Heart left ventricle (tissue), 16 donors: Measurements from ENCODE around the gene GAB3. TPM values are rescaled to one million over a fixed set of nuclear protein-coding genes. Genes with fewer than 3 reads are reported as not detected.
"Not testable (repeated sequence)": the region's sequence is repeated elsewhere in the genome, so short reads cannot be mapped to it uniquely, and the experiment has no call there.

Experiments
- ATAC-seq, 4 donors: fragments of 200-7000 bp; cut with Tn5 transposase; one replicate each; pipeline ENCODE4 v1.9.1; 2020 to 2022; ENCODE audit warnings: moderate library complexity in 4 of 4, mild to moderate bottlenecking in 3 of 4, moderate number of reproducible peaks in 1 of 4
- DNase-seq, 5 donors: peaks; one replicate each; pipeline ENCODE4 v3.0.0-alpha.2; 2020
- H3K27ac ChIP-seq, 12 donors: fragments of 200-600 bp; sonication (generic) in 4 of 12; one replicate each; pipeline versions ENCODE4 v1.5.0 to v1.8.0; 2016 to 2022; ENCODE audit warnings: mild to moderate bottlenecking in 2 of 12
- H3K27me3 ChIP-seq, 9 donors: fragments of 200-600 bp; sonication (generic) in 2 of 9; one replicate each; pipeline versions ENCODE4 v1.5.1 to v1.8.0; 2016 to 2022; ENCODE audit warnings: mild to moderate bottlenecking in 3 of 9
- H3K36me3 ChIP-seq, 9 donors: fragments of 200-600 bp; sonication (generic) in 2 of 9; one replicate each; pipeline versions ENCODE4 v1.5.0 to v1.8.0; 2018 to 2022; ENCODE audit warnings: mild to moderate bottlenecking in 2 of 9
- H3K4me1 ChIP-seq, 12 donors: fragments of 200-600 bp; sonication (generic) in 4 of 12; one replicate each; pipeline versions ENCODE4 v1.5.0 to v1.8.0; 2016 to 2022; ENCODE audit warnings: mild to moderate bottlenecking in 3 of 12
- H3K4me3 ChIP-seq, 12 donors: fragments of 200-600 bp; sonication (generic) in 4 of 12; one replicate each; pipeline versions ENCODE4 v1.5.0 to v1.8.0; 2017 to 2022; ENCODE audit warnings: mild to moderate bottlenecking in 9 of 12, moderate library complexity in 4 of 12
- H3K9me3 ChIP-seq, 12 donors: fragments of 200-600 bp; sonication (generic) in 4 of 12; one replicate each; pipeline versions ENCODE4 v1.5.0 to v1.8.0; 2016 to 2022; ENCODE audit warnings: mild to moderate bottlenecking in 1 of 12
- CTCF ChIP-seq, 12 donors: fragments of 200-600 bp; sonication (generic) in 4 of 12; IDR thresholded peaks; one replicate each; pipeline versions ENCODE4 v1.5.0 to v1.8.0; 2018 to 2022; ENCODE audit warnings: antibody characterized with exemption in 12 of 12, mild to moderate bottlenecking in 5 of 12
- POLR2A ChIP-seq, 2 donors: fragments of 450-650 bp; IDR thresholded peaks; one replicate each; pipeline ENCODE4 v1.6.1; 2017; ENCODE audit warnings: antibody characterized with exemption in 2 of 2, mild to moderate bottlenecking in 2 of 2, moderate library complexity in 2 of 2
- WGBS, 4 donors: extraction: QIAGEN DNeasy Blood & Tissue Kit in 2 of 4; methylation state at CpG; one replicate each; pipeline versions ENCODE4 v1.1.5 to v1.1.7; 2013 to 2018; 5-methylcytosine and 5-hydroxymethylcytosine counted together
- intact Hi-C, 10 donors: fragments of 100-400 bp; cut with DNase I; formaldehyde crosslinking; loops; one replicate each; pipeline versions ENCODE4 v1.11.1 to v1.14.2; 2022
- polyA plus RNA-seq, 2 donors: library from polyadenylated mRNA; stranded (reverse); fragments of 200-250 nt; gene quantifications; one replicate each; pipeline ENCODE4 v1.2.3, GENCODE V29; 2013
- total RNA-seq, 9 donors: library from RNA; depleted of rRNA in 2 of 9; stranded (reverse); fragments of >200 nt in 2 of 9; fragmentation: NEBNext Ultra II Directional in 3 of 9; extraction: Animal tissue kit (Norgen Biotek cat#: 25700) in 3 of 9; gene quantifications; one replicate each; pipeline versions ENCODE4 v1.1.0 to v1.2.4, GENCODE V29; 2016 to 2023
- donor health status: ischemic (EF 13 %, LVEDD 7.1; RV severe dilation, severe dysfunction).
- donor health status: healthy with polysubstance abuse.
- donor health status: DM: no; HTN: yes; CAD: no.
- donor health status: DM: no; HTN: no; CAD: no.
- donor health status: ischemic (EF 25% LVEDD 6.9; RV normal size, moderate dysfunction).
- donor health status: ischemic (EF 25% LVEDD 5.7; RV mildly dilated, moderate dysfunction).
- donor health status: healthy.
- donor health status: DM: yes; HTN: yes; CAD: no.
- donor health status: ischemic (EF 35%, LVEDD 5.7; RV mildly dilated, moderate dysfunction).
- donor health status: nonischemic (EF 11% LVEDD 7.7; RV severe dilation, severe dysfunction).
- donor health status: DM: yes; HTN: yes; CAD: no.
- donor health status: PGD.
- donor health status: ischemic (EF 29% LVEDD 5.4; RV normal size, mild dysfunction).
- donor health status: nonischemic (EF 23%, LVEDD 6.1; RV moderate dilation, normal function).

The GAB3 gene
- total and polyA plus RNA-seq, 11 donors, result 7.2 to 29.0 (median 18.4) TPM

DNA sequence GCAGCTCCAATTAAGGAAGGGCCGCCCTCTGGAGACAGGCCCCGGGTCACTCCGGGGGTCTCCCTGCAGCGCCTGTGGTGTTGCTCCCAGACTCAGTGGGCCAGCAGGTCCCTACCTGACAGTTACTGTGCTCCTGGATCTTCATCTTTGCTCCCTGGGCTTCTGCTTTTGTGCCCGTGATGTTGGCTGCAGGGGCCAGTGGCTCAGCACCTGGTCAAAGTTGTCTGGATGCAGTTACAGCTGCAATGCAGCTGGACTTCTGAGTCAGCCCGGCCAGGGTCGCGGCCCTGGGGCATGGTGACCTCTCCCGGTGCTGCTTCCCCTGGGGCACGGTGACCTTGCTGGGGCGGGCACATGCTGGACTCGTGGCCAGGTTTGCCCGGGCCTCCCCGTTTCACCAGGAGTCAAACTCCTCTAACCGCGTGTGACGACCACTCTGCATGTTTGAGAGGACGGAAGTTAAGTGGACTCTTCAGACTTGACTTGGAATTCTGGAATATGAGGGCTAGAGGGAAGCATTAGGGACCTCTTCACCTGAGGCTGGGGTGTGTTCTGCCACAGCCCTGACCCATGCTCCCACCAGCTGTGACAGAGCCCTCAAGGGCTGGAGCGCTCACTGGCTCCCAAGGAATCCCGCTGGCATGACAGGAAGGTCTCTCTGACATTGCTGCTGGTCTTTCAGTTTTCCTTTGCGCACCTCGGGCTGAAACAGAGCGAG lies 101.2 kb downstream of the GAB3 start:
- H3K9me3 ChIP-seq, result no peaks in the 10 kb centered on the region
- intact Hi-C loops, result no loop called here
- no peak for TF ChIP-seq POLR2A (IDR thresholded peaks at IDR 0.05)
- no peak for TF ChIP-seq CTCF (IDR thresholded peaks at IDR 0.05)
- H3K4me1 ChIP-seq, result no peaks in the 10 kb centered on the region
- no peaks in the 10 kb centered on the region for H3K27me3 ChIP-seq
- DNase-seq, result peak in 1 of 5 donors; percentile 41
- no peaks in the 10 kb centered on the region for H3K36me3 ChIP-seq
- no peak overlapping the region for H3K4me3 ChIP-seq
- WGBS, 4 donors, result 77 to 83% (median 80%) methylated on average over 14 to 23 of the region's 23 CpGs
- no peak overlapping the region for H3K27ac ChIP-seq
- no peak for ATAC-seq

GRCh38 chrX:154648931-154649330 lies 101.9 kb downstream of the GAB3 start:
- TF ChIP-seq POLR2A (IDR thresholded peaks at IDR 0.05), result no peak
- intact Hi-C loops, result no loop called here
- ATAC-seq (no peak), DNase-seq (no peak)
- H3K4me3 ChIP-seq, result no peak overlapping the region
- 76 to 85% (median 82%) methylated on average over 15 of the region's 15 CpGs for WGBS, 4 donors
- no peaks in the 10 kb centered on the region for H3K9me3 ChIP-seq
- H3K4me1 ChIP-seq, result no peaks in the 10 kb centered on the region
- H3K27ac ChIP-seq, result no peak overlapping the region
- no peaks in the 10 kb centered on the region for H3K27me3 ChIP-seq
- H3K36me3 ChIP-seq, result no peaks in the 10 kb centered on the region

- H3K4me3 ChIP-seq, H3K27me3 ChIP-seq, H3K36me3 ChIP-seq, intact Hi-C loops, H3K27ac ChIP-seq, H3K4me1 ChIP-seq, H3K9me3 ChIP-seq, ATAC-seq, DNase-seq: not testable (repeated sequence)
- no CpG with 5 or more reads among the region's 24 CpGs for WGBS, 4 donors
These were observed 105.0 kb downstream of the GAB3 start for GRCh38 chrX:154645745-154646378.

DNA sequence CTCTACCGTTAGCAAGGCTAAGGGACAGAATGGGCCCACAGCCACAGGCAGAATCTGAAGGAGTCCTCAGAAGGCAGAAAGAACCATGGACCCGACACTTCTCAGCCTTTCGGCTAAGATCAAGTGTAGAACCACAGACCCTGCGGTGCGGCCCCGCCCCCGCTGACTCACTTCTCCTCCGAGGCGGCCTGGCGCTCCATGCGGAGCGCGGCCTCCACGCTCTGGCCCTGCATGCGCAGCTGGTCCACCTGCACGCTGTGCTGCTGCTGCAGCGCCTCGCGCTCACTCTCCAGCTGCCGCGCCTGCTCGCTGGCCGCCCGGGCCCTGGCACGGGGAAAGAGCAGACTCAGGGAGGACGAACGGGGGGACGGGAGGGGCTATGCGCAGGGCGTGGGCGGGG lies 107.2 kb downstream of the GAB3 start:
- ATAC-seq, H3K27me3 ChIP-seq, H3K4me3 ChIP-seq, H3K4me1 ChIP-seq, H3K27ac ChIP-seq, H3K36me3 ChIP-seq, DNase-seq, intact Hi-C loops, H3K9me3 ChIP-seq: not testable (repeated sequence)
- WGBS, 4 donors, result no CpG with 5 or more reads among the region's 31 CpGs

GRCh38 chrX:154641740-154642139 lies 109.1 kb downstream of the GAB3 start:
- intact Hi-C loops, DNase-seq, H3K4me1 ChIP-seq, H3K4me3 ChIP-seq, H3K9me3 ChIP-seq, H3K27ac ChIP-seq, H3K36me3 ChIP-seq, H3K27me3 ChIP-seq: not testable (repeated sequence)
- peak; percentile 70 to 92 (median 86) for ATAC-seq
- no CpG with 5 or more reads among the region's 10 CpGs for WGBS, 4 donors

GRCh38 chrX:154633661-154634060 lies 117.2 kb downstream of the GAB3 start:
- WGBS, 4 donors, result no CpG with 5 or more reads among the region's 11 CpGs

DNA sequence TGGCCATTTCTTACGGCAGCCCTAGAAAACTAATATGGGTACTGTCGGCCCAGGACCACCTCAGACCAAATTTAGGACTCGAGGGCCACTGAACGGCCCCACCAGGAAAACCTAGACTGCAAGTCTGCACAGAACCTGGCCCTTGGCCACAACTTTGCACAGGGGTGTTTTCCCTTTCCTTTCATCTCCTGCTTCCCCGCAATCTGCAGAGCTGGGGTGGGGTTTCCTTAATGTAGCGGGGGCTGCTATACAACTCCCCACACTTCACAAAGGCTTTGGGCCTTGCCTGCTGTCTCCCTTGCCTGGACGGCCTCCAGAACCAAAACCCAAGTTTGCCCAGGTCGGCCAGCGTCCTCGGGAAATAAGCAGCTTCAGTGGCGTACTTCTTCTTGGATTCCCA lies 119.9 kb downstream of the GAB3 start:
- DNase-seq, H3K27ac ChIP-seq, intact Hi-C loops, H3K4me1 ChIP-seq, ATAC-seq, H3K36me3 ChIP-seq, H3K27me3 ChIP-seq, H3K9me3 ChIP-seq, H3K4me3 ChIP-seq: not testable (repeated sequence)
- WGBS, 4 donors, result no CpG with 5 or more reads among the region's 11 CpGs

More at GRCh38 chrX:154633661-154634060, 117.2 kb downstream of the GAB3 start:
- H3K4me3 ChIP-seq, H3K4me1 ChIP-seq, H3K9me3 ChIP-seq, DNase-seq, ATAC-seq, H3K27ac ChIP-seq, H3K36me3 ChIP-seq, H3K27me3 ChIP-seq, intact Hi-C loops: not testable (repeated sequence)

DNA sequence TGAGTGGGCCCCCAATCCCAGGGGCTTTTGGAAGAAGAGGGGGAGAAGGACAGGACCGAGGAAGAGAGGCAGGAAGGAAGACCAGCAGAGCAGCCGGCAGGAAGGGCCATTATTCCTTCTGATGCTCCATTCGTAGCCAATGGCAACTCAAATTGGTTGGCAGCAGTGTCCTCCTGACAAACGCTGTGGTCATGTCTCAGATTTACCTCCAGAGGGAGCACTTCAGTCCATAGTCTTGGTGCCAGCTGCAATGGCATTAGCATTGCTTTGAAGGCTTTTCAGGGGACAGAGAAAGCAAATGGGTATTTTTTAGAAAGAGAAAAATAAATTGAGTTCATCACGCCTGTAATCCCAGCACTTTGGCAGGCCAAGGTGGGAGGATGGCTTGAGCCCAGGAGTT lies 121.9 kb downstream of the GAB3 start:
- H3K27me3 ChIP-seq, intact Hi-C loops, H3K36me3 ChIP-seq, H3K27ac ChIP-seq, H3K4me1 ChIP-seq, DNase-seq, H3K9me3 ChIP-seq, H3K4me3 ChIP-seq: not testable (repeated sequence)
- peak in 3 of 4 donors; percentile 65 to 71 (median 66) for ATAC-seq
- WGBS, 4 donors, result no CpG with 5 or more reads among the region's 5 CpGs
